Spleen (tissue), 11 donors: ENCODE data around the gene ARHGAP6. TPM values are rescaled to one million over a fixed set of nuclear protein-coding genes. Genes with fewer than 3 reads are reported as not detected.

ENCODE experiments used
- DNase-seq: peaks from one replicate; pipeline ENCODE4 v3.0.0-alpha.2; 2020
- H3K27ac ChIP-seq, 8 donors: fragments of 200-600 bp; sonication (generic) in 7 of 8; 1 replicate in 4 of 8; 2 replicates in 4 of 8; pipeline versions ENCODE4 v1.5.0 to v1.8.0; 2016 to 2021; ENCODE audit warnings: inconsistent platforms in 4 of 8, mild to moderate bottlenecking in 4 of 8, moderate library complexity in 1 of 8
- H3K27me3 ChIP-seq, 7 donors: fragments of 200-600 bp; sonication (generic) in 6 of 7; replicated peaks in 1 of 7; 1 replicate in 4 of 7; 2 replicates in 3 of 7; pipeline versions ENCODE4 v1.5.0 to v1.8.0; 2016 to 2021; ENCODE audit warnings: inconsistent platforms in 3 of 7, mild to moderate bottlenecking in 1 of 7
- H3K36me3 ChIP-seq, 6 donors: fragments of 200-600 bp; sonication (generic) in 5 of 6; 1 replicate in 4 of 6; 2 replicates in 2 of 6; pipeline versions ENCODE4 v1.5.0 to v1.8.0; 2016 to 2021; ENCODE audit warnings: inconsistent platforms in 2 of 6
- H3K4me1 ChIP-seq, 6 donors: fragments of 200-600 bp; sonication (generic) in 5 of 6; 1 replicate in 3 of 6; 2 replicates in 3 of 6; pipeline versions ENCODE4 v1.5.0 to v1.8.0; 2016 to 2021; ENCODE audit warnings: inconsistent platforms in 3 of 6
- H3K4me3 ChIP-seq, 8 donors: fragments of 200-600 bp; sonication (generic) in 7 of 8; 1 replicate in 4 of 8; 2 replicates in 4 of 8; pipeline versions ENCODE4 v1.5.0 to v1.8.0; 2016 to 2021; ENCODE audit warnings: inconsistent platforms in 4 of 8, mild to moderate bottlenecking in 4 of 8, moderate library complexity in 2 of 8
- H3K9me3 ChIP-seq, 8 donors: fragments of 200-600 bp; sonication (generic) in 7 of 8; 1 replicate in 4 of 8; 2 replicates in 4 of 8; pipeline versions ENCODE4 v1.5.0 to v1.8.0; 2016 to 2021; ENCODE audit warnings: inconsistent platforms in 4 of 8
- CTCF ChIP-seq, 11 experiments: fragments of 200-600 bp in 7 of 11; fragments of 450-650 bp in 4 of 11; sonication (generic) in 4 of 11; IDR thresholded peaks in 8 of 11; conservative IDR thresholded peaks in 3 of 11; 1 replicate in 7 of 11; 2 replicates in 4 of 11; pipeline versions ENCODE4 v1.4.0 to v1.8.0; 2016 to 2021; ENCODE audit warnings: antibody characterized with exemption in 11 of 11, inconsistent platforms in 4 of 11, mild to moderate bottlenecking in 1 of 11
- POLR2A ChIP-seq, 3 donors: fragments of 450-650 bp; IDR thresholded peaks; one replicate each; pipeline ENCODE4 v1.5.1; 2017; ENCODE audit warnings: antibody characterized with exemption in 3 of 3, mild to moderate bottlenecking in 1 of 3
- POLR2AphosphoS5 ChIP-seq, 3 donors: sonication (generic); formaldehyde crosslinking; IDR thresholded peaks; one replicate each; pipeline ENCODE4 v1.5.1; 2017; ENCODE audit warnings: antibody characterized with exemption in 3 of 3
- WGBS, 5 donors: extraction: QIAGEN DNeasy Blood & Tissue Kit in 3 of 5; methylation state at CpG; one replicate each; pipeline versions ENCODE4 v1.1.5 to v1.1.7; 2013 to 2018; 5-methylcytosine and 5-hydroxymethylcytosine counted together
- intact Hi-C: fragments of 100-400 bp; cut with DNase I; formaldehyde crosslinking; loops from one replicate; pipeline ENCODE4 v1.15.0; 2023; ENCODE audit warnings: low total_unique reads
- polyA plus RNA-seq, 3 donors: library from polyadenylated mRNA; stranded (reverse); fragments of 200-250 nt; gene quantifications; one replicate each; pipeline ENCODE4 v1.2.1, GENCODE V29; 2013
- total RNA-seq, 7 donors: library from RNA; depleted of rRNA in 3 of 7; stranded (reverse); fragments of >200 nt in 3 of 7; fragmentation: NEBNext Ultra II Directional in 4 of 7; extraction: Animal tissue kit (Norgen Biotek cat#: 25700) in 4 of 7; gene quantifications; one replicate each; pipeline versions ENCODE4 v1.1.0 to v1.2.1, GENCODE V29; 2016 to 2021
- donor health status: healthy with polysubstance abuse.
- donor health status: DM: no; HTN: no; CAD: no; lungs with moderate emphysema.
- donor health status: DM: no; HTN: no; CAD: no.
- donor health status: Bipolar disorder and iron deficiency.
- donor health status: healthy.
- donor health status: DM: no; HTN: no; CAD: no.
- donor health status: DM: yes; HTN: yes; CAD: no.

ARHGAP6 gene
- total and polyA plus RNA-seq, 10 donors, result 2.0 to 20.8 (median 12.7) TPM

- DNase-seq, result peak; percentile 66
- Histone ChIP-seq H3K4me1 (peaks cover 0 to 6% (median 0%) of the 10 kb centered on the region in 6 donors), H3K4me3 (peak overlapping the region in 1 of 8 donors; percentile 15), H3K9me3 (no peaks in the 10 kb centered on the region), H3K36me3 (no peaks in the 10 kb centered on the region), H3K27ac (peak overlapping the region in 7 of 8 donors; percentile 22 to 83 (median 70)), H3K27me3 (no peaks in the 10 kb centered on the region)
- TF ChIP-seq POLR2AphosphoS5 (IDR thresholded peaks at IDR 0.05) (peak in 2 of 3 donors; percentile 21 to 36), CTCF (IDR thresholded peaks at IDR 0.05 in 8 of 11, conservative IDR thresholded peaks at IDR 0.05 in 3 of 11) (no peak)
- WGBS, 5 donors, result 55 to 70% (median 57%) methylated on average over 11 of the region's 11 CpGs
- intact Hi-C loops, result no loop called here
Measured at GRCh38 chrX:11351375-11352295, 314.1 kb downstream of the ARHGAP6 start.

GRCh38 chrX:11349661-11350337 lies 315.9 kb downstream of the ARHGAP6 start:
- Histone ChIP-seq H3K4me3 (no peak overlapping the region), H3K4me1 (peaks cover 0 to 6% (median 0%) of the 10 kb centered on the region in 6 donors), H3K36me3 (no peaks in the 10 kb centered on the region), H3K27ac (peak overlapping the region in 3 of 8 donors; percentile 69 to 71 (median 70)), H3K9me3 (no peaks in the 10 kb centered on the region), H3K27me3 (peaks cover 0 to 6% (median 0%) of the 10 kb centered on the region in 7 donors)
- WGBS, 5 donors, result 46 to 84% (median 48%) methylated on average over 2 of the region's 2 CpGs
- TF ChIP-seq POLR2A (IDR thresholded peaks at IDR 0.05) (no peak), POLR2AphosphoS5 (IDR thresholded peaks at IDR 0.05) (no peak), CTCF (IDR thresholded peaks at IDR 0.05 in 8 of 11, conservative IDR thresholded peaks at IDR 0.05 in 3 of 11) (no peak)
- no peak for DNase-seq
- intact Hi-C loops, result no loop called here

GRCh38 chrX:11349020-11349419 lies 316.7 kb downstream of the ARHGAP6 start:
- Histone ChIP-seq H3K27ac (no peak overlapping the region), H3K27me3 (peaks cover 0 to 6% (median 0%) of the 10 kb centered on the region in 7 donors), H3K4me1 (peaks cover 0 to 6% (median 0%) of the 10 kb centered on the region in 6 donors), H3K36me3 (no peaks in the 10 kb centered on the region), H3K4me3 (no peak overlapping the region), H3K9me3 (no peaks in the 10 kb centered on the region)
- no peak for DNase-seq
- 60 to 100% (median 81%) methylated on average over 1 of the region's 1 CpG for WGBS, 5 donors
- no peak for TF ChIP-seq CTCF (IDR thresholded peaks at IDR 0.05 in 8 of 11, conservative IDR thresholded peaks at IDR 0.05 in 3 of 11)
- TF ChIP-seq POLR2A (IDR thresholded peaks at IDR 0.05), result no peak
- TF ChIP-seq POLR2AphosphoS5 (IDR thresholded peaks at IDR 0.05), result no peak
- intact Hi-C loops, result no loop called here

- WGBS, 5 donors, result 37 to 76% (median 58%) methylated on average over 3 of the region's 3 CpGs
Measured at GRCh38 chrX:11347300-11347699, 318.4 kb downstream of the ARHGAP6 start.

More at GRCh38 chrX:11347300-11347699, 318.4 kb downstream of the ARHGAP6 start:
- intact Hi-C loops, result no loop called here
- no peak for DNase-seq
- Histone ChIP-seq H3K36me3 (no peaks in the 10 kb centered on the region), H3K4me1 (peaks cover 0 to 7% (median under 1%) of the 10 kb centered on the region in 6 donors), H3K9me3 (no peaks in the 10 kb centered on the region), H3K4me3 (no peak overlapping the region), H3K27ac (no peak overlapping the region), H3K27me3 (peaks cover 0 to 6% (median 0%) of the 10 kb centered on the region in 7 donors)
- no peak for TF ChIP-seq POLR2AphosphoS5 (IDR thresholded peaks at IDR 0.05)
- TF ChIP-seq POLR2A (IDR thresholded peaks at IDR 0.05), result no peak
- no peak for TF ChIP-seq CTCF (IDR thresholded peaks at IDR 0.05 in 8 of 11, conservative IDR thresholded peaks at IDR 0.05 in 3 of 11)
